Tibial nerve (tissue), 4 donors: Measurements from ENCODE around the gene CTBP1. TPM values are rescaled to one million over a fixed set of nuclear protein-coding genes. Genes with fewer than 3 reads are reported as not detected.

ENCODE experiments used
- DNase-seq, 2 donors: peaks; one replicate each; pipeline ENCODE4 v3.0.0-alpha.2; 2019; ENCODE audit warnings: low spot score in 2 of 2
- H3K27ac ChIP-seq, 4 donors: fragments of 200-600 bp; sonication (generic) in 3 of 4; one replicate each; pipeline ENCODE4 v1.5.1; 2017 to 2019; ENCODE audit warnings: mild to moderate bottlenecking in 1 of 4
- H3K27me3 ChIP-seq, 2 donors: fragments of 200-600 bp; sonication (generic) in 1 of 2; one replicate each; pipeline versions ENCODE4 v1.5.1 to v1.6.0; 2017 to 2019
- H3K36me3 ChIP-seq, 3 donors: fragments of 200-600 bp; sonication (generic); one replicate each; pipeline ENCODE4 v1.5.1; 2018 to 2019
- H3K4me1 ChIP-seq, 4 donors: fragments of 200-600 bp; sonication (generic) in 3 of 4; one replicate each; pipeline ENCODE4 v1.5.1; 2017 to 2019
- H3K4me3 ChIP-seq, 4 donors: fragments of 200-600 bp; sonication (generic) in 3 of 4; one replicate each; pipeline ENCODE4 v1.5.1; 2017 to 2019; ENCODE audit warnings: mild to moderate bottlenecking in 1 of 4, moderate library complexity in 1 of 4
- H3K9me3 ChIP-seq, 4 donors: fragments of 200-600 bp; sonication (generic) in 3 of 4; one replicate each; pipeline ENCODE4 v1.5.1; 2017 to 2019
- EP300 ChIP-seq, 2 donors: sonication (generic); formaldehyde crosslinking; IDR thresholded peaks; one replicate each; pipeline ENCODE4 v1.6.1; 2017; ENCODE audit warnings: antibody characterized with exemption in 2 of 2, mild to moderate bottlenecking in 1 of 2
- POLR2A ChIP-seq, 2 donors: fragments of 450-650 bp; IDR thresholded peaks; one replicate each; pipeline ENCODE4 v1.6.1; 2017; ENCODE audit warnings: antibody characterized with exemption in 2 of 2, mild to moderate bottlenecking in 2 of 2, moderate library complexity in 2 of 2
- WGBS, 2 donors: methylation state at CpG; one replicate each; pipeline ENCODE4 v1.1.5; 2018; 5-methylcytosine and 5-hydroxymethylcytosine counted together
- total RNA-seq, 4 donors: library from RNA; depleted of rRNA; stranded (reverse); fragments of >200 nt; gene quantifications; one replicate each; pipeline ENCODE4 v1.1.0, GENCODE V29; 2016
- TF ChIP-seq, protein P1 (sequence below), 5 experiments: fragments of 200-600 bp in 3 of 5; fragments of 450-650 bp in 2 of 5; sonication (generic) in 3 of 5; IDR thresholded peaks; one replicate each; pipeline ENCODE4 v1.5.1; 2016 to 2019; ENCODE audit warnings: antibody characterized with exemption in 5 of 5, mild to moderate bottlenecking in 3 of 5, moderate library complexity in 2 of 5

CTBP1 gene
- total RNA-seq, 4 donors from 2014 or later: 134 to 255 (median 193) TPM

DNA sequence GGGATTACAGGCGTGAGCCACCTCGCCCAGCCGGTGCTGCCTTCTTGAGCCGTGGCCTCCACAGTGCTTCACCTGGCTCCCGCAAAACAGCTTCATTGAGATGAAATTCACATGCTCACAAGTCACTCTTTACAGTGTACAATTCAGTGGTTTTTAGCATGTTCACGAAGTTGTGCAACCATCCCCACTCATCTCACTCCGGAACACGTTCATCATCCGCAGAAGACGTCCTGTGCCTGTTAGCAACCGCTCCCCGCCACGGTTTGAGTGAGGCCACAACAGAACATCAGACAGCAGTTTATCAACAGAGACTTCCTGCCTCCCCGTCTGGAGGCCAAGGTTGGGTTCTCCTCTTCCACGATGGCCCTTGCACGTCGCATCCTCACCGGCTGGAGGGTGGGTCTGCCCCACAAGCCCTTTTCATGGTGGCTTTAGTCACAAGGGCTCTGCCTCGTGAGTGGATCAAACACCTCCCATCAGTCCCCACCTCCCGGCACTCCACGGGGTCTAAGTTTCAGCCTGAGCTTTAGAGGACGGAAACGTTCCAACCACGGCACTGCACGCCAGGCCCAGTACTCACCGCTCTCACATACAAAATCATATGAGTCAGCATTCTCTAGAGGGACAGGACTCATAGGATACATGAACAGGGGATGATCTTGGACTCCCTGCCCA is 46.9 kb downstream of the CTBP1 start:
- WGBS, 2 donors: 84 to 89% methylated on average over 26 of the region's 26 CpGs

DNA sequence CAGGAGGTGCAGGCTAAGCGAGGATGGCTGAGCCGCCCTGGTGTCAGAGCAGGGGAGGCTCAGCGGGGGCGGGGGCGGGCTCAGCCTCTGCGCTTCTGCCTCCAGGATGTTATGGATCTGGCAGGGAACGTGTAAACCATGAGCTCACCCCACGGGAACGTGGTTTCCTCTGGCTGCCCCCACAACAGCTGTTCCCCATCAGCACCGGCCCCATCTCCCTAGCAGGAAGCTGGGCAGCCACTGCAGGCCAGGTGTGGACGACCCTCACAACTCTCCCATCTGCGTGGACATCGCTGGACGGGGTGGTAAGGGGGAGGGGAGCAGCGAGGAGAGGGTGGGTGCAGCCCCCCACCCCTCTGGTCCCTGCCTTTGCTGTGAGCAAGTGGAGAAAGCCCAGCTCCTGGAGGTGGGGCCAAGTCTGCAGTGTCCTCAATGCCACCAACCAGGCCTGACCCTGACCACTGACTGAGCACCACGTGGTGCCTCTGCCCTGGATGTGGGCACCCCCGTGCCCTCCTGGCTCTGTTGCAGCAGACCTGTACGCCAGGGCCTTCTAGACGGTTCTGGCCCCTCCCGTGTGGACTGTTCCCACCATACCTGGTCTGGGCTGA is 48.4 kb downstream of the CTBP1 start:
- Histone ChIP-seq H3K27ac (peak overlapping the region in 2 of 4 donors; percentile 12 to 80), H3K27me3 (no peaks in the 10 kb centered on the region), H3K4me3 (peak overlapping the region in 2 of 4 donors; percentile 4 to 31), H3K4me1 (peaks cover 0 to 41% (median 24%) of the 10 kb centered on the region in 4 donors), H3K9me3 (no peaks in the 10 kb centered on the region), H3K36me3 (no peaks in the 10 kb centered on the region)
- WGBS, 2 donors: 29% methylated on average over 12 to 14 of the region's 20 CpGs
- peak in 1 of 2 donors; percentile 17 for DNase-seq
- TF ChIP-seq POLR2A (IDR thresholded peaks at IDR 0.05): no peak
- no peak for TF ChIP-seq EP300 (IDR thresholded peaks at IDR 0.05)
- TF ChIP-seq, protein P1, sequence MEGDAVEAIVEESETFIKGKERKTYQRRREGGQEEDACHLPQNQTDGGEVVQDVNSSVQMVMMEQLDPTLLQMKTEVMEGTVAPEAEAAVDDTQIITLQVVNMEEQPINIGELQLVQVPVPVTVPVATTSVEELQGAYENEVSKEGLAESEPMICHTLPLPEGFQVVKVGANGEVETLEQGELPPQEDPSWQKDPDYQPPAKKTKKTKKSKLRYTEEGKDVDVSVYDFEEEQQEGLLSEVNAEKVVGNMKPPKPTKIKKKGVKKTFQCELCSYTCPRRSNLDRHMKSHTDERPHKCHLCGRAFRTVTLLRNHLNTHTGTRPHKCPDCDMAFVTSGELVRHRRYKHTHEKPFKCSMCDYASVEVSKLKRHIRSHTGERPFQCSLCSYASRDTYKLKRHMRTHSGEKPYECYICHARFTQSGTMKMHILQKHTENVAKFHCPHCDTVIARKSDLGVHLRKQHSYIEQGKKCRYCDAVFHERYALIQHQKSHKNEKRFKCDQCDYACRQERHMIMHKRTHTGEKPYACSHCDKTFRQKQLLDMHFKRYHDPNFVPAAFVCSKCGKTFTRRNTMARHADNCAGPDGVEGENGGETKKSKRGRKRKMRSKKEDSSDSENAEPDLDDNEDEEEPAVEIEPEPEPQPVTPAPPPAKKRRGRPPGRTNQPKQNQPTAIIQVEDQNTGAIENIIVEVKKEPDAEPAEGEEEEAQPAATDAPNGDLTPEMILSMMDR (IDR thresholded peaks at IDR 0.05): no peak

More for the DNA sequence above, 46.9 kb downstream of the CTBP1 start:
- Histone ChIP-seq H3K27ac (peak overlapping the region in 2 of 4 donors; percentile 35 to 80), H3K4me3 (no peak overlapping the region), H3K4me1 (peaks cover 0 to 43% (median 32%) of the 10 kb centered on the region in 4 donors), H3K36me3 (no peaks in the 10 kb centered on the region), H3K9me3 (no peaks in the 10 kb centered on the region), H3K27me3 (no peaks in the 10 kb centered on the region)
- peak; percentile 15 to 53 for DNase-seq
- TF ChIP-seq, protein P1 (IDR thresholded peaks at IDR 0.05): no peak
- TF ChIP-seq EP300 (IDR thresholded peaks at IDR 0.05) (peak in 1 of 2 donors; percentile 67), POLR2A (IDR thresholded peaks at IDR 0.05) (no peak)

DNA sequence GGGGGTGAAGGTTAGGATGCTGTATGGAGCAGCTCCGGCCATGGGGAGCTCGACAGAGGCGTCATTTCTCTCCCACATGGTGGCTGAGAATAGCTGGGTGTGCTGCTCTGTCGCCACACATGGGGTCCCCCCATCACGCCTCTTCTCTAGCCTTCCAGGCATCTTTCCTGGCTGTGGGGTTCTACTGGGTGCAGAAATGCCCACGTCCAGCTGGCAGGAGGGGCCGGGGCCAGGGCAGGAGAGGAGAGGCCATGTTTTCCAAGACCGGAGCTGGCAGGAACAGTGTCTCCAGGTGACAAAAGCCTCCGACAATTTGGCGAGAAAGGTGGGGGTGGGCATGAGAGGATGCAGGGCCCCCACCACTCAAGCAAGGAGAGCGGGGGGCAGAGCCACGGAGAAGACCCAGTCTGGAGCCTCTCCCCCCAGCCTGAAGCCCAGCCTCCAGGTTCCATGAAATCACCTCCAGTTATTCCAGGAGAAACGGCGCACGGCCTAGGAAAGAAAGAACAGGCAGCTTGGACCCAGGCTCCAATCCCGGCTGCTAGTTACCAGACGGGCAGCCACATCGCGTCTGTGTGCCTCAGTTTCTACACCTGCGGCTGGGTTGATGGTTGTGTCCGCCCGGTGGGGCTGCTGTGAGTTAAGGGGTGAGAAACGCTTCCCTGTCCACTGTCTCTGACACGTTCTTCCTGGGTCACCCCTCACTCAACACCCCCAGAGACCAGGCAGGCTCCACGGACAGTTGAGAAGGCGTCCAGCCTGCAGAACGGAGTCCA is 49.2 kb downstream of the CTBP1 start:
- TF ChIP-seq EP300 (IDR thresholded peaks at IDR 0.05) (no peak), POLR2A (IDR thresholded peaks at IDR 0.05) (no peak)
- TF ChIP-seq, protein P1 (IDR thresholded peaks at IDR 0.05): no peak
- DNase-seq: peak in 1 of 2 donors; percentile 9
- H3K36me3 ChIP-seq: no peaks in the 10 kb centered on the region
- H3K27me3 ChIP-seq: no peaks in the 10 kb centered on the region
- peak overlapping the region in 1 of 4 donors; percentile 31 for H3K4me3 ChIP-seq
- H3K4me1 ChIP-seq: peaks cover 0 to 41% (median 26%) of the 10 kb centered on the region in 4 donors
- H3K9me3 ChIP-seq: no peaks in the 10 kb centered on the region
- WGBS, 2 donors: 77 to 85% methylated on average over 25 to 27 of the region's 27 CpGs
- H3K27ac ChIP-seq: peak overlapping the region in 2 of 4 donors; percentile 12 to 80

DNA sequence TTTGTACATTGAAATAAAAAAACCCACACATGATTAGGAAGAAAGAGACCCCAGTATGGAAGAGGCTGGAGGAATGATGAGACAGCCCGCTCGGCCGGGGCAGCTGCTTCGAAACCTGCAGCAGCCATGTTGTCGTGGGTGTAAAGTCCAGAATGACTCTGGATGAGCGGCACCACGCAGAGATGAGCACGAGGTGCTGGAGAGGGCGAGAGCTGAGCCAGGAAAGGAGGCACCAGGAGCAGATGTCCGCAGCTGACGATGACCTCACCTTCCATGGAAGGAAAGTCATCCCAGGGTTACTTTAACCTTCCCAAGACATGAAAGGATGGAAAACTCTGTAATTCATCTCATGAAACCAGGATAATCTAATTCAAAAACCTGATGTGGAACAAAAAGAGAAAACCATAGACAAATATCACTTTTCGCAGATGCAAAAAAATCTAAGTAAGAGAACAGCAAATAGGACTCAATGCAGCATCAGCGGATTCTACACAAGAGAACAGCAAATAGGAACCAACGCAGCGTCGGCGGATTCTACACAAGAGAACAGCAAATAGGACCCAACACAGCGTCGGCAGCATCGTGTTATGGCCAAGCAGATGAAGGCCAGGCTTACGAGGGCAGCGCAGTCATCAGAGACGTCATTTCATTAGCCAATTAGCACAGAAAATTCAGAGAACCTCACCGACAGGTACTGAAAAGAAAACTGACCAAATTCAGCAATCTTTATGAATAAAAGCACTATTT is 50.7 kb downstream of the CTBP1 start:
- 86 to 89% methylated on average over 24 of the region's 24 CpGs for WGBS, 2 donors
- peak in 1 of 2 donors; percentile 12 for DNase-seq
- TF ChIP-seq EP300 (IDR thresholded peaks at IDR 0.05): no peak
- Histone ChIP-seq H3K4me3 (no peak overlapping the region), H3K36me3 (no peaks in the 10 kb centered on the region), H3K27me3 (no peaks in the 10 kb centered on the region), H3K27ac (no peak overlapping the region), H3K9me3 (no peaks in the 10 kb centered on the region), H3K4me1 (peaks cover 0 to 48% (median 34%) of the 10 kb centered on the region in 4 donors)
